GM06990 (cell line): Measurements from ENCODE around the gene FAM50A.
"Not testable (repeated sequence)": the region's sequence is repeated elsewhere in the genome, so short reads cannot be mapped to it uniquely, and the experiment has no call there.

Experiments
- DNase-seq: peaks from one replicate; pipeline ENCODE4 v3.0.0-alpha.2; 2011; ENCODE audit not compliant: insufficient read length; ENCODE audit errors: extremely low read depth
- H3K27me3 ChIP-seq: replicated peaks from 2 replicates; pipeline ENCODE4 v1.6.0; 2011; ENCODE audit warnings: low read length; ENCODE audit not compliant: control insufficient read depth, insufficient read depth
- H3K36me3 ChIP-seq: 2 replicates; pipeline ENCODE4 v1.5.1; 2011; ENCODE audit warnings: low read length; ENCODE audit not compliant: control insufficient read depth, insufficient read depth
- H3K4me3 ChIP-seq: replicated peaks from 2 replicates; pipeline ENCODE4 v1.5.1; 2011; ENCODE audit warnings: low read depth, mild to moderate bottlenecking, control low read depth, low read length
- TF ChIP-seq, protein P1 (sequence below): IDR thresholded peaks from 2 replicates; pipeline ENCODE4 v1.5.1; 2011; ENCODE audit warnings: low read length, control low read depth, mild to moderate bottlenecking, inconsistent platforms; ENCODE audit not compliant: insufficient read depth, poor library complexity, severe bottlenecking

The FAM50A gene

DNA sequence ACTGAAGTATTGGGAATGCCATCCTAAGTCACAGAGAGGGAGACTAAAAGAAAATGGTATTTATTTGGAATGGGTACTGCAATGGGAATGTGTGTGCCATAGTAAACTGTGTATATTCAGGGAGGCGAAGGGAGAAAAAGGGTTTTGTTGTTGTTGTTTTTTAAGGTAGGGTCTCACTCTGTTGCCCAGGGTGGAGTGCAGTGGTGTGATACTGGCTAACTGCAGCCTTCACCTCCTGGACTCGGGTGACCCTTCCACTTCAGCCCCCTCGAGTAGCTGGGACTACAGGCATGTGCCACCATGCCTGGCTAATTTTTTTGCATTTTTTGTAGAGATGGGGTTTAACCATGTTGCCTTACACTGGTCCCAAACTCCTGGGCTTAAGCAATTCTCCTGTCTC is 50.8 kb downstream of the FAM50A start:
- no peak overlapping the region for H3K4me3 ChIP-seq
- H3K27me3 ChIP-seq: no peaks in the 10 kb centered on the region
- TF ChIP-seq, protein P1, sequence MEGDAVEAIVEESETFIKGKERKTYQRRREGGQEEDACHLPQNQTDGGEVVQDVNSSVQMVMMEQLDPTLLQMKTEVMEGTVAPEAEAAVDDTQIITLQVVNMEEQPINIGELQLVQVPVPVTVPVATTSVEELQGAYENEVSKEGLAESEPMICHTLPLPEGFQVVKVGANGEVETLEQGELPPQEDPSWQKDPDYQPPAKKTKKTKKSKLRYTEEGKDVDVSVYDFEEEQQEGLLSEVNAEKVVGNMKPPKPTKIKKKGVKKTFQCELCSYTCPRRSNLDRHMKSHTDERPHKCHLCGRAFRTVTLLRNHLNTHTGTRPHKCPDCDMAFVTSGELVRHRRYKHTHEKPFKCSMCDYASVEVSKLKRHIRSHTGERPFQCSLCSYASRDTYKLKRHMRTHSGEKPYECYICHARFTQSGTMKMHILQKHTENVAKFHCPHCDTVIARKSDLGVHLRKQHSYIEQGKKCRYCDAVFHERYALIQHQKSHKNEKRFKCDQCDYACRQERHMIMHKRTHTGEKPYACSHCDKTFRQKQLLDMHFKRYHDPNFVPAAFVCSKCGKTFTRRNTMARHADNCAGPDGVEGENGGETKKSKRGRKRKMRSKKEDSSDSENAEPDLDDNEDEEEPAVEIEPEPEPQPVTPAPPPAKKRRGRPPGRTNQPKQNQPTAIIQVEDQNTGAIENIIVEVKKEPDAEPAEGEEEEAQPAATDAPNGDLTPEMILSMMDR: no peak
- no peak for DNase-seq
- no peaks in the 10 kb centered on the region for H3K36me3 ChIP-seq

DNA sequence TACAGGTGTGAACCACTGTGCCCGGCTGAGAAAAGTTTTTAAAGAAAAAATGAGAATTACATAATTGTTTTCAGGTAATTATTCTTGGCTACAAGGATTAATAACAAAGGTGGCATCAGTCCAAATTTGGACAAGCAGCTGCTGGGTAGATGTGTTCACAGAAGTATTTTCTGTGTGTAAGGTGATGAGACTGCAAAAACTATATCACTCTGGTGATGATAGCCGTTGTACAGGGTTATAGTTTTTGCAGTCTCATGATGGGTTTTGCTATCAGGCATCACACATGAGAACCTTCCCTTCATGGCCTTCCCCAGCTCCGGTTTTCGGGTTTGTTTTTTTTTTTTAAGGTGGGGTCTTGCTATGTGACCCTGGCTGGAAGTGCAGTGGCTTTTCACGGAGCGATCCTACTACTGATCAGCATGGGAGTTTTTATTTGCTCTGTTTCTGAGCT is 51.6 kb downstream of the FAM50A start:
- DNase-seq: no peak
- Histone ChIP-seq H3K36me3 (no peaks in the 10 kb centered on the region), H3K4me3 (no peak overlapping the region), H3K27me3 (no peaks in the 10 kb centered on the region)
- TF ChIP-seq, protein P1: no peak

DNA sequence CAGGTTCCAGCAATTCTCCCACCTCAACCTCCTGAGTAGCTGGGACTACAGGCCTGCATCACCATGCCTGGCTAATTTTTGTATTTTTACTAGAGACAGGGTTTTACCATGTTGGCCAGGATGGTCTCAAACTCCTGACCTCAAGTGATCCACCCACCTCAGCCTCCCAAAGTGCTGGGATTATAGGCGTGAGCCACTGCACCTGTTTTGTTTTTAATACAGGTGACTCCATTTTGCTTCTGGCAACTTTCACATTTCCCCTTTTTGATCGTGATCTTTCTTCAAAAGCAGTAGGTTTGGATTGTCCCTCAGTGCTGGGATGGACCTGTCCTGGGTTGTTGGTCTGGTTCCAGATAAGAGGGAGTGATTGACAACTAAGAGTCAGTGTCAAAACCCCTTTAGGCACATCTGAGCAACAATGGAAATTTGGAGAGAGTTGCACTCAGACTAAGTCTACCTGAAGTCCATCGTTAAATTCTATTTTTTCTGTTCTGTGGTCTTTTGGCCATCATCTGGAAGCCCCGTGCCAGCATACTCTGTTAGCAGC is 52.7 kb downstream of the FAM50A start:
- not testable (repeated sequence) for H3K36me3 ChIP-seq, H3K27me3 ChIP-seq, H3K4me3 ChIP-seq, DNase-seq
